SK-N-SH treated with all-trans-retinoic acid at 6 μM for 48 hours (cell line): ENCODE measurements around the gene HTT.

Source experiments
- ATAC-seq: fragments of 200-7000 bp; cut with Tn5 transposase; 3 replicates; pipeline ENCODE4 v1.9.1; 2020; ENCODE audit warnings: mild to moderate bottlenecking, moderate library complexity
- ARNTL ChIP-seq: fragments of 450-650 bp; formaldehyde crosslinking; IDR thresholded peaks from 2 replicates; pipeline ENCODE4 v1.5.0; 2020; ENCODE audit warnings: low read depth, mild to moderate bottlenecking, moderate library complexity, borderline replicate concordance
- BACH2 ChIP-seq: fragments of 250-450 bp; sonication (Bioruptor Pico); IDR thresholded peaks from 2 replicates; pipeline ENCODE4 v1.9.0; 2021; ENCODE audit warnings: mild to moderate bottlenecking, borderline replicate concordance
- CSDC2 ChIP-seq: fragments of 250-450 bp; sonication (Bioruptor Pico); IDR thresholded peaks from 2 replicates; pipeline ENCODE4 v1.5.0; 2020; ENCODE audit warnings: mild to moderate bottlenecking, moderate library complexity
- ESRRG ChIP-seq: fragments of 250-450 bp; sonication (Bioruptor Pico); IDR thresholded peaks from 2 replicates; pipeline ENCODE4 v1.6.1; 2021; ENCODE audit warnings: mild to moderate bottlenecking
- GLIS3 ChIP-seq: fragments of 250-450 bp; sonication (Bioruptor Pico); IDR thresholded peaks from 2 replicates; pipeline ENCODE4 v1.5.0; 2020; ENCODE audit warnings: mild to moderate bottlenecking, moderate library complexity
- ISL1 ChIP-seq: fragments of 250-450 bp; sonication (Bioruptor Pico); IDR thresholded peaks from 2 replicates; pipeline ENCODE4 v2.1.2; 2022; ENCODE audit warnings: mild to moderate bottlenecking, moderate library complexity
- OSR1 ChIP-seq: fragments of 250-450 bp; sonication (Bioruptor Pico); IDR thresholded peaks from 2 replicates; pipeline ENCODE4 v1.8.0; 2022; ENCODE audit warnings: moderate library complexity, mild to moderate bottlenecking, inconsistent platforms
- PPARA ChIP-seq: fragments of 250-450 bp; sonication (Bioruptor Pico); IDR thresholded peaks from 2 replicates; pipeline ENCODE4 v1.5.0; 2020; ENCODE audit warnings: mild to moderate bottlenecking, borderline replicate concordance
- RARB ChIP-seq: fragments of 250-450 bp; sonication (Bioruptor Pico); IDR thresholded peaks from 2 replicates; pipeline ENCODE4 v1.8.0; 2021; ENCODE audit warnings: mild to moderate bottlenecking, moderate library complexity
- SNAI2 ChIP-seq: fragments of 250-450 bp; sonication (Bioruptor Pico); IDR thresholded peaks from 2 replicates; pipeline ENCODE4 v1.5.0; 2020; ENCODE audit warnings: mild to moderate bottlenecking, moderate library complexity
- TCF4 ChIP-seq: fragments of 250-450 bp; sonication (Bioruptor Pico); IDR thresholded peaks from 2 replicates; pipeline ENCODE4 v1.8.0; 2021; ENCODE audit warnings: mild to moderate bottlenecking, moderate library complexity, borderline replicate concordance
- TOX ChIP-seq: fragments of 250-450 bp; sonication (Bioruptor Pico); IDR thresholded peaks from 2 replicates; pipeline ENCODE4 v1.8.0; 2021; ENCODE audit warnings: mild to moderate bottlenecking, moderate library complexity, borderline replicate concordance
- ZFP3 ChIP-seq: fragments of 250-450 bp; sonication (Bioruptor Pico); IDR thresholded peaks from 2 replicates; pipeline ENCODE4 v1.5.0; 2020; ENCODE audit warnings: mild to moderate bottlenecking, moderate library complexity
- ZFP30 ChIP-seq: fragments of 450-650 bp; formaldehyde crosslinking; IDR thresholded peaks from 2 replicates; pipeline ENCODE4 v1.5.0; 2022; ENCODE audit warnings: mild to moderate bottlenecking, moderate library complexity
- ZNF565 ChIP-seq: fragments of 450-650 bp; formaldehyde crosslinking; conservative IDR thresholded peaks from 2 replicates; pipeline ENCODE4 v1.5.0; 2020; ENCODE audit warnings: low read depth, mild to moderate bottlenecking, moderate library complexity
- ZNF70 ChIP-seq: fragments of 450-650 bp; formaldehyde crosslinking; IDR thresholded peaks from 2 replicates; pipeline ENCODE4 v1.5.0; 2020; ENCODE audit warnings: mild to moderate bottlenecking, moderate library complexity
- ZNF8 ChIP-seq: fragments of 450-650 bp; formaldehyde crosslinking; IDR thresholded peaks from 2 replicates; pipeline ENCODE4 v1.5.0; 2020; ENCODE audit warnings: mild to moderate bottlenecking, moderate library complexity
- TF ChIP-seq, protein P1 (sequence below): fragments of 250-450 bp; sonication (Bioruptor Pico); IDR thresholded peaks from 2 replicates; pipeline ENCODE4 v1.5.1; 2020; ENCODE audit warnings: low read depth, mild to moderate bottlenecking, moderate library complexity
- TF ChIP-seq, protein P2 (sequence below): fragments of 250-450 bp; sonication (Bioruptor Pico); IDR thresholded peaks from 2 replicates; pipeline ENCODE4 v1.8.0; 2021; ENCODE audit warnings: low read depth, mild to moderate bottlenecking, moderate library complexity, borderline replicate concordance
- TF ChIP-seq, protein P3 (sequence below): fragments of 250-450 bp; sonication (Bioruptor Pico); IDR thresholded peaks from 2 replicates; pipeline ENCODE4 v1.8.0; 2020; ENCODE audit warnings: mild to moderate bottlenecking, moderate library complexity, borderline replicate concordance
- TF ChIP-seq, protein P4 (sequence below): fragments of 250-450 bp; sonication (Bioruptor Pico); IDR thresholded peaks from 2 replicates; pipeline ENCODE4 v1.5.0; 2020; ENCODE audit warnings: mild to moderate bottlenecking, moderate library complexity
- TF ChIP-seq, protein P5 (sequence below): fragments of 250-450 bp; sonication (Bioruptor Pico); IDR thresholded peaks from 2 replicates; pipeline ENCODE4 v1.5.1; 2021; ENCODE audit warnings: mild to moderate bottlenecking, moderate library complexity

HTT gene

DNA sequence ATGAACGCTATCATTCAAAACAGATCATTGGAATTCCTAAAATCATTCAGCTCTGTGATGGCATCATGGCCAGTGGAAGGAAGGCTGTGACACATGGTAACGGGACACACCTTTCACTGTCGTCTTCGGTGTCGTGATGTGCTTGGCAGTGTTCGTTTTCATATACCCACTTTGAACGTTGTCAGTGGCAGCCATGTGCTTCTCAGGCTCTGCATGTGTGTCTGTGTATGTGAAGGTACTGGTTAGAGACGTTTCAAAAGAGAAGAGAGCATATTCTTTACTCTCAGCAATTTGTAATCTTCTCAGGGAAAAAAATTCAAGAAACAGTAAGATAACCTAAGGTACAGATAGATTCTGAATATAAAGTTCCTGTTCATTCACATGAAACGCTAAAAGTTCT, 103.9 kb downstream of the HTT start:
- no peak for ATAC-seq
- TF ChIP-seq CSDC2 (CRISPR knock-in tag) (no peak), ARNTL (no peak), ZNF565 (no peak), TCF4 (CRISPR knock-in tag) (no peak), ZNF8 (CRISPR knock-in tag) (no peak), BACH2 (CRISPR knock-in tag) (no peak), ZFP3 (no peak), TOX (CRISPR knock-in tag) (no peak), ESRRG (no peak), GLIS3 (CRISPR knock-in tag) (no peak), ZNF70 (no peak), RARB (CRISPR knock-in tag) (no peak), SNAI2 (CRISPR knock-in tag) (no peak)
- TF ChIP-seq, protein P1, sequence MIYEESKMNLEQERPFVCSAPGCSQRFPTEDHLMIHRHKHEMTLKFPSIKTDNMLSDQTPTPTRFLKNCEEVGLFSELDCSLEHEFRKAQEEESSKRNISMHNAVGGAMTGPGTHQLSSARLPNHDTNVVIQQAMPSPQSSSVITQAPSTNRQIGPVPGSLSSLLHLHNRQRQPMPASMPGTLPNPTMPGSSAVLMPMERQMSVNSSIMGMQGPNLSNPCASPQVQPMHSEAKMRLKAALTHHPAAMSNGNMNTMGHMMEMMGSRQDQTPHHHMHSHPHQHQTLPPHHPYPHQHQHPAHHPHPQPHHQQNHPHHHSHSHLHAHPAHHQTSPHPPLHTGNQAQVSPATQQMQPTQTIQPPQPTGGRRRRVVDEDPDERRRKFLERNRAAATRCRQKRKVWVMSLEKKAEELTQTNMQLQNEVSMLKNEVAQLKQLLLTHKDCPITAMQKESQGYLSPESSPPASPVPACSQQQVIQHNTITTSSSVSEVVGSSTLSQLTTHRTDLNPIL = no peak
- TF ChIP-seq, protein P2, sequence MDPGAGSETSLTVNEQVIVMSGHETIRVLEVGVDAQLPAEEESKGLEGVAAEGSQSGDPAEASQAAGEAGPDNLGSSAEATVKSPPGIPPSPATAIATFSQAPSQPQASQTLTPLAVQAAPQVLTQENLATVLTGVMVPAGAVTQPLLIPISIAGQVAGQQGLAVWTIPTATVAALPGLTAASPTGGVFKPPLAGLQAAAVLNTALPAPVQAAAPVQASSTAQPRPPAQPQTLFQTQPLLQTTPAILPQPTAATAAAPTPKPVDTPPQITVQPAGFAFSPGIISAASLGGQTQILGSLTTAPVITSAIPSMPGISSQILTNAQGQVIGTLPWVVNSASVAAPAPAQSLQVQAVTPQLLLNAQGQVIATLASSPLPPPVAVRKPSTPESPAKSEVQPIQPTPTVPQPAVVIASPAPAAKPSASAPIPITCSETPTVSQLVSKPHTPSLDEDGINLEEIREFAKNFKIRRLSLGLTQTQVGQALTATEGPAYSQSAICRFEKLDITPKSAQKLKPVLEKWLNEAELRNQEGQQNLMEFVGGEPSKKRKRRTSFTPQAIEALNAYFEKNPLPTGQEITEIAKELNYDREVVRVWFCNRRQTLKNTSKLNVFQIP = no peak
- TF ChIP-seq, protein P3, sequence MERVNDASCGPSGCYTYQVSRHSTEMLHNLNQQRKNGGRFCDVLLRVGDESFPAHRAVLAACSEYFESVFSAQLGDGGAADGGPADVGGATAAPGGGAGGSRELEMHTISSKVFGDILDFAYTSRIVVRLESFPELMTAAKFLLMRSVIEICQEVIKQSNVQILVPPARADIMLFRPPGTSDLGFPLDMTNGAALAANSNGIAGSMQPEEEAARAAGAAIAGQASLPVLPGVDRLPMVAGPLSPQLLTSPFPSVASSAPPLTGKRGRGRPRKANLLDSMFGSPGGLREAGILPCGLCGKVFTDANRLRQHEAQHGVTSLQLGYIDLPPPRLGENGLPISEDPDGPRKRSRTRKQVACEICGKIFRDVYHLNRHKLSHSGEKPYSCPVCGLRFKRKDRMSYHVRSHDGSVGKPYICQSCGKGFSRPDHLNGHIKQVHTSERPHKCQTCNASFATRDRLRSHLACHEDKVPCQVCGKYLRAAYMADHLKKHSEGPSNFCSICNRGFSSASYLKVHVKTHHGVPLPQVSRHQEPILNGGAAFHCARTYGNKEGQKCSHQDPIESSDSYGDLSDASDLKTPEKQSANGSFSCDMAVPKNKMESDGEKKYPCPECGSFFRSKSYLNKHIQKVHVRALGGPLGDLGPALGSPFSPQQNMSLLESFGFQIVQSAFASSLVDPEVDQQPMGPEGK (CRISPR knock-in tag) = no peak
- TF ChIP-seq, protein P4, sequence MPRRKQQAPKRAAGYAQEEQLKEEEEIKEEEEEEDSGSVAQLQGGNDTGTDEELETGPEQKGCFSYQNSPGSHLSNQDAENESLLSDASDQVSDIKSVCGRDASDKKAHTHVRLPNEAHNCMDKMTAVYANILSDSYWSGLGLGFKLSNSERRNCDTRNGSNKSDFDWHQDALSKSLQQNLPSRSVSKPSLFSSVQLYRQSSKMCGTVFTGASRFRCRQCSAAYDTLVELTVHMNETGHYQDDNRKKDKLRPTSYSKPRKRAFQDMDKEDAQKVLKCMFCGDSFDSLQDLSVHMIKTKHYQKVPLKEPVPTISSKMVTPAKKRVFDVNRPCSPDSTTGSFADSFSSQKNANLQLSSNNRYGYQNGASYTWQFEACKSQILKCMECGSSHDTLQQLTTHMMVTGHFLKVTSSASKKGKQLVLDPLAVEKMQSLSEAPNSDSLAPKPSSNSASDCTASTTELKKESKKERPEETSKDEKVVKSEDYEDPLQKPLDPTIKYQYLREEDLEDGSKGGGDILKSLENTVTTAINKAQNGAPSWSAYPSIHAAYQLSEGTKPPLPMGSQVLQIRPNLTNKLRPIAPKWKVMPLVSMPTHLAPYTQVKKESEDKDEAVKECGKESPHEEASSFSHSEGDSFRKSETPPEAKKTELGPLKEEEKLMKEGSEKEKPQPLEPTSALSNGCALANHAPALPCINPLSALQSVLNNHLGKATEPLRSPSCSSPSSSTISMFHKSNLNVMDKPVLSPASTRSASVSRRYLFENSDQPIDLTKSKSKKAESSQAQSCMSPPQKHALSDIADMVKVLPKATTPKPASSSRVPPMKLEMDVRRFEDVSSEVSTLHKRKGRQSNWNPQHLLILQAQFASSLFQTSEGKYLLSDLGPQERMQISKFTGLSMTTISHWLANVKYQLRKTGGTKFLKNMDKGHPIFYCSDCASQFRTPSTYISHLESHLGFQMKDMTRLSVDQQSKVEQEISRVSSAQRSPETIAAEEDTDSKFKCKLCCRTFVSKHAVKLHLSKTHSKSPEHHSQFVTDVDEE = no peak
- TF ChIP-seq, protein P5, sequence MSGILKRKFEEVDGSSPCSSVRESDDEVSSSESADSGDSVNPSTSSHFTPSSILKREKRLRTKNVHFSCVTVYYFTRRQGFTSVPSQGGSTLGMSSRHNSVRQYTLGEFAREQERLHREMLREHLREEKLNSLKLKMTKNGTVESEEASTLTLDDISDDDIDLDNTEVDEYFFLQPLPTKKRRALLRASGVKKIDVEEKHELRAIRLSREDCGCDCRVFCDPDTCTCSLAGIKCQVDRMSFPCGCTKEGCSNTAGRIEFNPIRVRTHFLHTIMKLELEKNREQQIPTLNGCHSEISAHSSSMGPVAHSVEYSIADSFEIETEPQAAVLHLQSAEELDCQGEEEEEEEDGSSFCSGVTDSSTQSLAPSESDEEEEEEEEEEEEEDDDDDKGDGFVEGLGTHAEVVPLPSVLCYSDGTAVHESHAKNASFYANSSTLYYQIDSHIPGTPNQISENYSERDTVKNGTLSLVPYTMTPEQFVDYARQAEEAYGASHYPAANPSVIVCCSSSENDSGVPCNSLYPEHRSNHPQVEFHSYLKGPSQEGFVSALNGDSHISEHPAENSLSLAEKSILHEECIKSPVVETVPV (CRISPR knock-in tag) = no peak
- TF ChIP-seq, all 23 proteins: peak for 0

DNA sequence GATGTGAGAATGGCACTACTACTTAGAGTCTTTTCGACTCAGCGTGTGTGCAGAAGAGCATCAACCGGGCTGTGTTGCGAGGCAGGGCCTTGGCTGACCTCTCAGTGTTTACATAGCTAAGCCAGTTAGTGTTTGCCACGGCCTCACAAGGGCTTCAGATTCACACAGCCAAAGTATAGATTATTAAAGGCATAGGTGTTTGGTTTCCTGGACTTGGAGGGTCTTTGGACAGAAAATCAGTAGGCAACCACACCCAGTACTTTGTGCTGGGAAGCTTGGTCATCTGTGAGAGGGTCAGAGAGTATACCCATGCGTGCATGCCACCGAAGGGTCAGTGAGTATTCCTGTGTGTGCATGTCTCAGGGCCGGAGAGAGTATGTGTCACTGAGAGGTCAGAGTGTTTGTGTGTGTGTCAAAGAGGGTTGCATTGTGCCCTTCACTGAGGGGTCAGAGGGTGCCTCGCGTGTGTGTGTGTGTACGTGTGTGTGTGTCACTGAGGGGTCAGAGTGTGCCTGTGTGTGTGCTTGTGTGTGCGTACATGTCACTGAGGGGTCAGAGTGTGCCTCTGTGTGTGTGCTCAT, 104.7 kb downstream of the HTT start:
- no peak for ATAC-seq

More for the DNA sequence above, 104.7 kb downstream of the HTT start:
- TF ChIP-seq TOX (CRISPR knock-in tag) (no peak), PPARA (CRISPR knock-in tag) (no peak), ESRRG (no peak), OSR1 (CRISPR knock-in tag) (no peak), ISL1 (CRISPR knock-in tag) (no peak), RARB (CRISPR knock-in tag) (no peak), ARNTL (no peak), GLIS3 (CRISPR knock-in tag) (no peak), SNAI2 (CRISPR knock-in tag) (no peak), CSDC2 (CRISPR knock-in tag) (no peak), ZFP3 (no peak), ZFP30 (CRISPR knock-in tag) (no peak)
- TF ChIP-seq, protein P2 = no peak
- TF ChIP-seq, protein P4 = no peak
- TF ChIP-seq, protein P5 (CRISPR knock-in tag) = no peak
